WTC11 (cell line): ENCODE results near the gene RECK. TPM values are rescaled to one million over a fixed set of nuclear protein-coding genes. Genes with fewer than 3 reads are reported as not detected.
"Not testable (repeated sequence)": the region's sequence is repeated elsewhere in the genome, so short reads cannot be mapped to it uniquely, and the experiment has no call there.

Experiments
- ATAC-seq: fragments of 200-7000 bp; cut with Tn5 transposase; 2 replicates; pipeline ENCODE4 v1.10.0; 2021; ENCODE audit warnings: mild to moderate bottlenecking, moderate library complexity
- CTCF ChIA-PET: fragments of 300-600 bp; sonication (Branson Sonifier 250); formaldehyde crosslinking; loops from one replicate; lab custom pipeline; 2021; ENCODE audit warnings: antibody characterized with exemption; lab: Charles Lee
- POLR2A ChIA-PET: fragments of 350-600 bp; sonication (Branson Sonifier 250); formaldehyde crosslinking; loops from one replicate; lab custom pipeline; 2021; ENCODE audit warnings: antibody characterized with exemption; lab: Charles Lee
- DNase-seq: peaks from one replicate; pipeline ENCODE4 v3.0.0; 2021; ENCODE audit warnings: low spot score
- H3K27ac Mint-ChIP-seq: 2 replicates; pipeline ENCODE4 v1.8.0; 2021; ENCODE audit warnings: mixed read lengths
- H3K27me3 Mint-ChIP-seq: 2 replicates; pipeline ENCODE4 v1.8.0; 2021; ENCODE audit warnings: low read depth, mild to moderate bottlenecking, moderate library complexity, mixed read lengths
- H3K36me3 Mint-ChIP-seq: 2 replicates; pipeline ENCODE4 v1.8.0; 2021; ENCODE audit warnings: mixed read lengths
- H3K4me1 Mint-ChIP-seq: 2 replicates; pipeline ENCODE4 v1.8.0; 2022; ENCODE audit warnings: mixed read lengths
- H3K4me3 Mint-ChIP-seq: 2 replicates; pipeline ENCODE4 v1.8.0; 2021; ENCODE audit warnings: mild to moderate bottlenecking, moderate library complexity, mixed read lengths
- H3K9me3 Mint-ChIP-seq: 2 replicates; pipeline ENCODE4 v1.8.0; 2021; ENCODE audit warnings: mixed read lengths
- CDX4 ChIP-seq: fragments of 250-450 bp; sonication (Bioruptor Pico); IDR thresholded peaks from 2 replicates; pipeline ENCODE4 v1.9.0; 2021; ENCODE audit warnings: moderate library complexity, mild to moderate bottlenecking, inconsistent platforms, borderline replicate concordance
- CTCF ChIP-seq: fragments of 200-600 bp; IDR thresholded peaks from 2 replicates; pipeline ENCODE4 v1.8.0; 2022; ENCODE audit warnings: antibody characterized with exemption
- E2F1 ChIP-seq: sonication (generic); formaldehyde crosslinking; IDR thresholded peaks from 2 replicates; pipeline ENCODE4 v1.8.0; 2022; ENCODE audit warnings: mild to moderate bottlenecking, missing genetic modification reagents
- E2F5 ChIP-seq: sonication (generic); formaldehyde crosslinking; IDR thresholded peaks from 2 replicates; pipeline ENCODE4 v1.8.1; 2022; ENCODE audit warnings: mild to moderate bottlenecking, moderate library complexity, missing genetic modification reagents
- EMX1 ChIP-seq: fragments of 250-450 bp; sonication (Bioruptor Pico); IDR thresholded peaks from 2 replicates; pipeline ENCODE4 v1.8.0; 2021; ENCODE audit warnings: mild to moderate bottlenecking
- ETV6 ChIP-seq: sonication (generic); formaldehyde crosslinking; IDR thresholded peaks from 2 replicates; pipeline ENCODE4 v1.8.1; 2022; ENCODE audit warnings: mild to moderate bottlenecking, missing genetic modification reagents
- GTF2I ChIP-seq: fragments of 250-450 bp; sonication (Bioruptor Pico); conservative IDR thresholded peaks from 2 replicates; pipeline ENCODE4 v1.4.0; 2021; ENCODE audit warnings: mild to moderate bottlenecking
- IRF1 ChIP-seq: sonication (generic); formaldehyde crosslinking; IDR thresholded peaks from 2 replicates; pipeline ENCODE4 v1.8.0; 2023; ENCODE audit warnings: missing genetic modification reagents
- NR1H2 ChIP-seq: sonication (generic); formaldehyde crosslinking; IDR thresholded peaks from 2 replicates; pipeline ENCODE4 v1.9.0; 2021; ENCODE audit warnings: mild to moderate bottlenecking, moderate library complexity, missing genetic modification reagents
- NR3C1 ChIP-seq: sonication (generic); formaldehyde crosslinking; conservative IDR thresholded peaks from 2 replicates; pipeline ENCODE4 v1.8.1; 2023; ENCODE audit warnings: low read depth, mild to moderate bottlenecking, missing genetic modification reagents
- OVOL2 ChIP-seq: fragments of 250-450 bp; sonication (Bioruptor Pico); IDR thresholded peaks from 2 replicates; pipeline ENCODE4 v1.9.0; 2021; ENCODE audit warnings: mild to moderate bottlenecking, borderline replicate concordance
- SOX15 ChIP-seq: fragments of 250-450 bp; sonication (Bioruptor Pico); IDR thresholded peaks from 2 replicates; pipeline ENCODE4 v1.9.0; 2021; ENCODE audit warnings: mild to moderate bottlenecking
- SP1 ChIP-seq: sonication (generic); formaldehyde crosslinking; conservative IDR thresholded peaks from 2 replicates; pipeline ENCODE4 v1.8.1; 2022; ENCODE audit warnings: missing genetic modification reagents
- TEAD4 ChIP-seq: sonication (generic); formaldehyde crosslinking; IDR thresholded peaks from 2 replicates; pipeline ENCODE4 v1.8.0; 2022; ENCODE audit warnings: mild to moderate bottlenecking, missing genetic modification reagents
- USF2 ChIP-seq: sonication (generic); formaldehyde crosslinking; IDR thresholded peaks from 2 replicates; pipeline ENCODE4 v1.8.1; 2023; ENCODE audit warnings: mild to moderate bottlenecking, missing genetic modification reagents, moderate library complexity
- ZBTB43 ChIP-seq: sonication (generic); formaldehyde crosslinking; IDR thresholded peaks from 2 replicates; pipeline ENCODE4 v1.8.1; 2023; ENCODE audit warnings: mild to moderate bottlenecking, missing genetic modification reagents
- ZNF121 ChIP-seq: sonication (generic); formaldehyde crosslinking; IDR thresholded peaks from 2 replicates; pipeline ENCODE4 v1.8.0; 2023; ENCODE audit warnings: missing genetic modification reagents
- ZNF138 ChIP-seq: sonication (generic); formaldehyde crosslinking; conservative IDR thresholded peaks from 2 replicates; pipeline ENCODE4 v1.8.1; 2022; ENCODE audit warnings: mild to moderate bottlenecking, moderate library complexity, missing genetic modification reagents
- ZNF423 ChIP-seq: fragments of 250-450 bp; sonication (Bioruptor Pico); IDR thresholded peaks from 2 replicates; pipeline ENCODE4 v2.1.2; 2022; ENCODE audit warnings: mild to moderate bottlenecking, moderate library complexity
- ZNF512 ChIP-seq: sonication (generic); formaldehyde crosslinking; IDR thresholded peaks from 2 replicates; pipeline ENCODE4 v1.8.1; 2022; ENCODE audit warnings: missing genetic modification reagents, borderline replicate concordance
- total RNA-seq: library from RNA; stranded (reverse); gene quantifications from 3 replicates; pipeline ENCODE4 v1.2.3, GENCODE V29; 2021

Gene RECK
- total RNA-seq, 1 experiment from 2014 or later, result 11.2 TPM

GRCh38 chr9:35996358-35996970, 40.2 kb upstream of the RECK start:
- Mint-ChIP-seq H3K9me3 (peaks cover 18% of the 10 kb centered on the region), H3K4me1 (no peaks in the 10 kb centered on the region), H3K36me3 (peaks cover 10% of the 10 kb centered on the region; the same call in 1 of the 2 replicates)
- POLR2A ChIA-PET, result no interaction called here
- TF ChIP-seq NR3C1 (no peak), TEAD4 (CRISPR knock-in tag) (no peak), SP1 (CRISPR knock-in tag) (no peak), ETV6 (CRISPR knock-in tag) (no peak), NR1H2 (CRISPR knock-in tag) (no peak), CTCF (no peak), ZNF423 (no peak), EMX1 (CRISPR knock-in tag) (no peak), USF2 (no peak), ZNF138 (CRISPR knock-in tag) (no peak), ZNF121 (CRISPR knock-in tag) (no peak), ZNF512 (CRISPR knock-in tag) (no peak), CDX4 (CRISPR knock-in tag) (no peak), ZBTB43 (no peak), IRF1 (no peak), OVOL2 (no peak), E2F1 (CRISPR knock-in tag) (no peak), GTF2I (CRISPR knock-in tag) (no peak), E2F5 (CRISPR knock-in tag) (no peak), SOX15 (CRISPR knock-in tag) (no peak)
- TF ChIP-seq, all 79 proteins: peak for 0
- DNase-seq (no peak), ATAC-seq (peak; percentile 84)
- no peak overlapping the region for H3K4me3 Mint-ChIP-seq
- H3K27me3 Mint-ChIP-seq, result peaks cover 14% of the 10 kb centered on the region; the same call in 1 of the 2 replicates
- CTCF ChIA-PET, result interaction anchor here (1.9 kb wide), 1 partner anchor 27 kb away, joined by 6 read pairs; no protein-coding TSS in a partner anchor
- H3K27ac Mint-ChIP-seq, result no peak overlapping the region

GRCh38 chr9:35997016-35997415, 39.7 kb upstream of the RECK start:
- ATAC-seq, H3K27ac Mint-ChIP-seq, H3K4me1 Mint-ChIP-seq, CTCF ChIA-PET, H3K4me3 Mint-ChIP-seq, DNase-seq, POLR2A ChIA-PET: not testable (repeated sequence)
- Mint-ChIP-seq H3K27me3 (peaks cover 11% of the 10 kb centered on the region), H3K9me3 (peaks cover 18% of the 10 kb centered on the region), H3K36me3 (peaks cover 10% of the 10 kb centered on the region; the same call in 1 of the 2 replicates)
